ACHN (cell line): ENCODE data around the gene MT3.
"Not testable (repeated sequence)": the region's sequence is repeated elsewhere in the genome, so short reads cannot be mapped to it uniquely, and the experiment has no call there.

Experiments
- DNase-seq: peaks from one replicate; pipeline ENCODE4 v3.0.0-alpha.2; 2015
- in situ Hi-C: cut with HindIII; loops from 2 replicates; pipeline ENCODE4 v1.10.0; 2017; ENCODE audit warnings: low sequenced_read_pairs, low pct_ligation_motif_present, low pct_unique_long_range_greater_than_20kb

MT3 gene

GRCh38 chr16:56574625-56575024 is 14.7 kb upstream of the MT3 start:
- in situ Hi-C loops, result no loop called here
- no peak for DNase-seq

- peak; percentile 62 for DNase-seq
- in situ Hi-C loops, result no loop called here
Observed at GRCh38 chr16:56576585-56577299, 12.6 kb upstream of the MT3 start.

- in situ Hi-C loops, result no loop called here
- no peak for DNase-seq
Observed at GRCh38 chr16:56577300-56577625, 12.1 kb upstream of the MT3 start.

DNA sequence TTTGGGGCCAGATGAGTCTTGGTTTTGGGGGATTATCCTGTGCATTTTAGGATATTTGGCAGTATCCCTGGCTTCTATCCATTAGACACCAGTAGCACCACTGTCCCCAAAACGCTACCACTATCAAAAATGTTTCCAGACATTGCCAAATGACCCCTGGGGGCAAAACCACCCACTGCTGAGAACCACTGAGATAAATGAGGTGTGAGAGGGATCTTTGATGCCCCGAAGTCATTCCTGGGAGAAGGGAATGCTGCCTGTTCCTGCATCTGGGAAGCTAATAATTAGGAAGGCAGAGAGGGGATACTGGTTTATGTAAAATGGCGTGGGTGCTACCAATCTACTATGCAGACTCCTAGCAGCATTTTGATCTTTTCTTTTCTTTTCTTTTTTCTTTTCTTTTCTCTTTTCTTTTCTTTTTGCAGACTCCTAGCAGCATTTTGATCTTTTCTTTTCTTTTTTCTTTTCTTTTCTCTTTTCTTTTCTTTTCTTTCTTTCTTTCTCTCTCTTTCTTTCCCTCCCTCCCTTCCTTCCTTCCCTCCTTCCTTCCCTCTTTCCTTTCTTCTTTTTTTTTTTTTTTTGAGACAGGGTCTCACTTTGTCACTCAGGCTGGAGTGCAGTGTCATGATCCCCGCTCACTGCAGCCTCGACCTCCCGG is 8.8 kb upstream of the MT3 start:
- no peak for DNase-seq
- in situ Hi-C loops, result no loop called here

DNA sequence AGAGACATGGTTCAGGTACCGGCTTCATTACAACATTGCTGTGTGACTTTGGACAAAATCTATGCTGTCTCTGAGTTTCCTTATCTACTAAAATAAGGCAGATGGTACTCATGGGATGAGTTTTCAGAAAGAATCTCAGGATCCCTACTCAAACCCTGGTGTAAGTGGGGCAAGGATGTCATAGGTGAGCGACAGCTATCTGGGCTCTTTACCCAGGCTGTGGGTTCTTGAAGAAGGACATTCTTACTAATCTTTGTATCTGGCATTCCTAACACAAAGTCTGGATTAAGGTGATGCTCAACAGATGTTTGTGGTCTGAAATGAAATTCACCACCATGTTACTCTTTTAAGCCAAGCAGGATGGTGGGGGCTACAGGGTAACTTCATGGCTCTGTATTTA is 6.4 kb upstream of the MT3 start:
- in situ Hi-C loops, DNase-seq: not testable (repeated sequence)

GRCh38 chr16:56583351-56584168 is 5.8 kb upstream of the MT3 start:
- no peak for DNase-seq
- in situ Hi-C loops, result no loop called here

DNA sequence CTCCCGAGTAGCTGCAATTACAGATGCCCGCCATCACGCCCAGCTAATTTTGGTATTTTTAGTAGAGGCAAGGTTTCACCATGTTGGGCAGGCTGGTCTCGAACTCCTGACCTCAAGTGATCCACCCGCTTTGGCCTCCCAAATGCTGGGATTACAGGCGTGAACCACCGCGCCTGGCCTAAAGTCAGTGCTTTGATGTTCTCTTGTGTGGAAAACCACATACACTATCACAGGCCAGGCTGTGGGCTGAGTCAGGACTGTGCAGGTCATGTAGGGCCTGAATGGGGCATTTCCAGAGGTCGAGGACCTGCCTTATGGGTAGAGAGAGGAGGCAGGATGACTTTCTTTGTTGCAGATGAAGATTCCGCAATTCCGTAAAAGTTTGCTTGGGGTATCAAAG is 5.1 kb upstream of the MT3 start:
- in situ Hi-C loops, result no loop called here
- no peak for DNase-seq

DNA sequence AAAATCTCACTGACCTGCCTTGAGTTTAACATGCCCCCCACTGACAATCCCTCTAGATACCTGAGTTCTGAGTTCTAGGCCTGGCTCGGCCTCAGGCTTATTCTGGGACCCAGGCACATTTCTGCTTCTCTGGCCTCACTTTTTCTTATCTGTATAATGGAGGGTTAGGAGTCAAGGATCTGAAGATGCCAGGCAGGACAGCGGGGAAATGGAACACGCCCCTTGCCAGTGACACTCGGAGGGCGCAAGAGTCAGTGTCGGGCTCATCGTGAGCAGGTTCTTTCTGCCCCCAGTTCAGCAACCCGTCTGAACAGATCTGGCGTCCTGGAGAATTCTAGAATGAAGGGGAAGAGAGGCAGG is 567 bp upstream of the MT3 start:
- DNase-seq, result no peak
- in situ Hi-C loops, result no loop called here

DNA sequence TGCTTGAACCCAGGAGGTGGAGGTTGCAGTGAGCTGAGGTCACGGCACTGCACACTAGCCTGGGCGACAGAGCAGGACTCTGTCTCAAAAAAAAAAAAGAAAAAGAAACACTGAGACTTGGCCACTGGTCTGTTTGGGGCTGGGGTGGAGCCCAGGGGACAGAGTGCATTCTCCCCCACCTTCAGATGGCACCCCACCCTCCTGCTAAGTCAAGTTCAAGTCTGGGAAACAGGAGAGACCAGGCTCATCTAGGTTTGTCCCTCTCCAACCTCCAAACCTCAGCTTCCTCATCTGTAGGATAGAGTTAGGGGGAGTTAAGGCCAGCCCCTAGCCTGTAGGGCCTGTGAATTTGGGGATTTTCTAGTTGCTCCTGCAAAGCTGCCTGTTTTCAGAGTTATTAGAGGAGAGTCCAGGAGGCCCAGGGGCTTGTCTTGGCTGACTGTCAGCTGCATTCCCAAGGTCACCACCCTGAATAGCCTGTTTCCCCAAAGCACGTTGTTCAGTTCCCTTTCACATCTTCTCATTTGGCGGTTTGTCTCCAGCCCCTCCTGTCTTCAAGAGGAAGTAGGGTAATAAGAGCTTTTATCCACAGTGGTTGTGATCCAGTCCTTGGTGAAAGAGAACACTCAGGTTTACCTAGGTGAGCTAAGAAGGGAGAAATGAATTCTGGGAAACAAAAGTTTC is 2.2 kb downstream of the MT3 start:
- in situ Hi-C loops, result no loop called here
- DNase-seq, result no peak

DNA sequence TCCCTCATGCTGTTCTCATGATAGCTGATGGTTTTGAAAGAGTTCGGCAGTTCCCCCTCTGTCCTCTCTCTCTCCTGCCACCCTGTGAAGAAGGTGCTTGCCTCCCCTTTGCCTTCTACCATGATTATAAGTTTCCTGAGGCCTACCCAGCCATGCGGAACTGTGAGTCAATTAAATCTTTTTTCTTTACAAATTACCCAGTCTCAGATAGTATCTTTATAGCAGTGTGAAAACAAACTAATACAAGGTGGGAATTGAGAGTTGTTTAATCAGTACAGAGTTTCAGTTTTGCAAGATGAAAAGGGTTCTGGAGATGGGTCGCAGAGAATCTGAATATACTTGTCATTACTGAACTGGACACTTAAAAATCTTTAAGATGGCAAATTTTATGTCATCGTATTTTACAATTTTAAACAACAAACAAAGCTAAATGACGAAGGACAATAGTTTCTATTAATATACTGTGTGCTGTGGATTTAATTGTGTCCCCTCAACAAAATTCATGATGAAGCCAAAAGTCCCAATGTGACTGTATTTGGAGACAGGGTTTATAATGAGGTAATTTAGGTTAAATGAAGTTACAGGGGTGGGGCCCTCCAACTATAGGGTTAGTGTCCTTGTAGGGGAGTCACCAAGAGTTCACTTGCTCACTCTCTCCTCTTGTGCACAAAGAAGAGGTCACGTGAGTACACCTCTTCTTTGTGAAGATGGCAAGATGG is 4.4 kb downstream of the MT3 start:
- in situ Hi-C loops, result no loop called here
- DNase-seq, result no peak

DNA sequence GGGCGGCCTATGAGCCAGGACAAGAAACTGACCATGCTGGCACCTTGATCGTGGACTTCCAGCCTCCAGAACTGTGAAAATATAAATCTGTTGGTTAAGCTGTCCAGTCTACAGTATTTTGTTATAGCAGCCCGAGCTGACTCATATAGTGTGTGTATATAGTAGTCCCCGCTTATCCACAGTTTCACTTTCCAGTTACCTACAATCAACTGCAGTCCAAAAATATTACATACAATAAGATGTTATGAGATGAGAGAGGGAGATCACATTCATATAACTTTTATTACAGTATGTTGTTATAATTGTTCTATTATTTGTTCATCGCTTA is 4.9 kb downstream of the MT3 start:
- in situ Hi-C loops, result no loop called here

GRCh38 chr16:56600398-56600999 is 11.2 kb downstream of the MT3 start:
- in situ Hi-C loops, result no loop called here
- DNase-seq, result peak; percentile 73

More for the DNA sequence above, 4.9 kb downstream of the MT3 start:
- no peak for DNase-seq

DNA sequence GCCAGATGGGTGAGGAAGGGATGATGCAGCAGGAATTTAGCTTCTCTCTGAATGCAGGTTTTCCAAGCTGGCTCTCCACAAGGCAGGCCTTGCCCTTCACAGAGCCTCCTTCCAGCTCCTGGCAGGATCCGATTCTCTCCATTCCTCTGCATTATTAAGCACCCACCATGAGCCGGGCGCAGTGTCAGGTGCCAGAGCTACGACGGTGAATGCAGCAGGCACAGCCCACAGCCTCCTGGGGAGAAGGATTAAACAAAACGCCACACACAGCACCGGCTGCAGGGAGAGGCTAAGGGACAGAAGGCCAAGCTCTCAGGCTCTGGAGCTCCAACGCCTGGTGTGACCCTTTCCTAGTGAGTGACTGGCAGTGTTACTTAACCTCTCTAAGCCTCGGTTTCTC is 12.0 kb downstream of the MT3 start:
- DNase-seq, result no peak

DNA sequence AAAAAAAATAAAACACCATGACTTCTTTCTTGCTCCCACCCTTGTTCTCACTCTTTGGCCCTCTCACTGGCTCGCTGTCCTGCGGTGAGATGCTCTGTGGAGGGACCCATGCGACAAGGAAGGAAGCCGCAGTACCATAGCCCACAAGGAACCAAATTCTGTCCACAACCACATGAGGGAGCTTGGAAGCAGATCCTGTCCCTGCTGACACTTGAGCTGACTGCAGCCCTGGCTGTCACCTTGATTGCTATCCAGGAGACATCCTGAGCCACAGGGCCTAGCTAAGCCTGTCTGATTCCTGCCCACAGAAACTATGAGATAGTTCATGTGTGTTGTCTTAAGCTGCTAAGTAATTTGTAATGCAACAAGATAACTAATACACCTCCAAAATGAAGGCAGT is 14.3 kb downstream of the MT3 start:
- DNase-seq, result peak; percentile 75
- in situ Hi-C loops, result no loop called here

More for the DNA sequence above, 12.0 kb downstream of the MT3 start:
- in situ Hi-C loops, result no loop called here

DNA sequence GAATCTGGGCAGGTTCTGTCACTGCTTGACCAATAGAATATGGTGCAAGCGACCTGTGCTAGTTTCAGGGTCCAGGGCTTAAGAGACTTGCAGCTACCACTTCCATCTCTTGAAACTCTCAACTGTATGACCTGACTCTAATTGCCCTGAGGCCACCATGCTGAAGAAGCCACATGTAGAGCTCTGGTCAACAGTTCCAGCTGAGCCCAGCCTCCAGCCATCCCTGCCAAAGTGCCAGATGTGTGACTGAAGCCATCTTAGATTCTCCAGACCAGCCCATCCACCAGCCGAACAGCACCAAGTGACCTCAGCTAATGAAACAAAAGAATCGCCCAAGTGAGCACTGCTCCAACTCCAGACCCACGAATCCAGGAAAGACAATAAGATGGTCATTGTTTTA is 15.6 kb downstream of the MT3 start:
- in situ Hi-C loops, result no loop called here
- DNase-seq, result no peak

DNA sequence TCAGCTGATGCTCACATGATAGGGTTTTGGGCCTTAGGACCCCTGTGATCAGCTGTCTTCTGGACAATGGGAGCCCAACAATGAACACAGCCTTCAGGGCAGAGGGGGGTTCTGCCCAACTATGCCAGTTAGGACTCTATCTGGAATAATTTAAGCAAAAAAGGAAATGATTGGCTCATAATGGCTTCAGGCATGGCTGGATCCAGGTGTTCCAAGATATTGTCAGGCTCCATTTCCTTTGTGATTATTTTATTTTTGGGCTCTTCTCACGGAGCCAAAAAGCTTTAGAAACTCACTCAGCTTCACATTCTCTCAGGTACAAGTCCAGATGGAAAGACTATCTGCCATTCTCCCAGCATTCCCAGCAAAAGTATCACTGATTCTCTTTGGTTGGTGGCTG is 16.1 kb downstream of the MT3 start:
- in situ Hi-C loops, result no loop called here
- DNase-seq, result no peak

- in situ Hi-C loops, result no loop called here
- peak; percentile 78 for DNase-seq
Observed at GRCh38 chr16:56606071-56606475, 16.7 kb downstream of the MT3 start.

GRCh38 chr16:56606476-56607108 is 17.3 kb downstream of the MT3 start:
- in situ Hi-C loops, result no loop called here
- DNase-seq, result peak; percentile 87
